LNCaP clone FGC (cell line): Measurements from ENCODE around the gene NAALADL2.

Source experiments
- DNase-seq: peaks from one replicate; pipeline ENCODE4 v3.0.0-alpha.2; 2011; ENCODE audit warnings: low read depth
- H3K4me3 ChIP-seq: 2 replicates; pipeline ENCODE4 v1.5.1; 2011; ENCODE audit warnings: mild to moderate bottlenecking, low read depth, low read length, control low read depth
- CTCF ChIP-seq: IDR thresholded peaks from 2 replicates; pipeline ENCODE4 v1.5.1; 2012; ENCODE audit warnings: mild to moderate bottlenecking; ENCODE audit not compliant: control insufficient read depth, insufficient read depth; ENCODE audit errors: extremely low read depth

The NAALADL2 gene

GRCh38 chr3:174862101-174862500, 3.0 kb downstream of the NAALADL2 start:
- peak overlapping the region; percentile 65 for H3K4me3 ChIP-seq
- TF ChIP-seq CTCF: peak; percentile 87
- DNase-seq: peak; percentile 91

GRCh38 chr3:174862666-174863065, 3.5 kb downstream of the NAALADL2 start:
- no peak for DNase-seq
- 0 out of 2 replicates have a peak overlapping the region, but pooled peaks have one; percentile 65 for H3K4me3 ChIP-seq
- TF ChIP-seq CTCF: no peak

GRCh38 chr3:174863488-174863887, 4.4 kb downstream of the NAALADL2 start:
- no peak for TF ChIP-seq CTCF
- no peak overlapping the region for H3K4me3 ChIP-seq
- DNase-seq: peak; percentile 81

- no peak for DNase-seq
- TF ChIP-seq CTCF: no peak
- H3K4me3 ChIP-seq: no peak overlapping the region
These were observed 10.3 kb downstream of the NAALADL2 start for GRCh38 chr3:174869448-174869847.

GRCh38 chr3:174873832-174874657, 14.9 kb downstream of the NAALADL2 start:
- H3K4me3 ChIP-seq: no peak overlapping the region
- TF ChIP-seq CTCF: no peak
- DNase-seq: peak; percentile 61

GRCh38 chr3:174882789-174883188, 23.7 kb downstream of the NAALADL2 start:
- TF ChIP-seq CTCF: no peak
- no peak for DNase-seq
- H3K4me3 ChIP-seq: no peak overlapping the region
